HFFc6 (cell line): ENCODE data around the gene TLR2. TPM values are rescaled to one million over a fixed set of nuclear protein-coding genes. Genes with fewer than 3 reads are reported as not detected.

ENCODE experiments used
- DNase-seq: peaks from one replicate; pipeline ENCODE4 v3.0.0-alpha.2; 2018
- H3K27ac Mint-ChIP-seq: 2 replicates; pipeline ENCODE4 v1.8.0; 2020; ENCODE audit warnings: mild to moderate bottlenecking, mixed read lengths
- H3K27me3 Mint-ChIP-seq: 2 replicates; pipeline ENCODE4 v1.8.0; 2021; ENCODE audit warnings: mild to moderate bottlenecking, moderate library complexity, mixed read lengths; ENCODE audit not compliant: insufficient read depth
- H3K36me3 Mint-ChIP-seq: 2 replicates; pipeline ENCODE4 v1.8.0; 2021; ENCODE audit warnings: low read depth, mixed read lengths
- H3K4me1 Mint-ChIP-seq: 2 replicates; pipeline ENCODE4 v1.8.0; 2020; ENCODE audit warnings: low read depth, mixed read lengths
- H3K4me3 Mint-ChIP-seq: 2 replicates; pipeline ENCODE4 v1.8.0; 2020; ENCODE audit warnings: mild to moderate bottlenecking, moderate library complexity, mixed read lengths
- H3K9me3 Mint-ChIP-seq: 2 replicates; pipeline ENCODE4 v1.8.0; 2020; ENCODE audit warnings: mild to moderate bottlenecking, mixed read lengths
- long read RNA-seq: library from polyadenylated mRNA; unstranded; transcript quantifications from one replicate; pipeline ENCODE4 v2.0.0, GENCODE V29; 2019
- total RNA-seq, 6 experiments: library from RNA; stranded (reverse); fragmentation: NEBNext Ultra II Directional; extraction: Animal tissue kit (Norgen Biotek cat#: 25700); gene quantifications; 2 replicates in 1 of 6; 3 replicates in 5 of 6; pipeline ENCODE4 v1.2.3, GENCODE V29; 2021
- TF ChIP-seq, protein P1 (sequence below): fragments of 200-600 bp; sonication (generic); IDR thresholded peaks from 2 replicates; pipeline ENCODE4 v1.5.0; 2021; ENCODE audit warnings: antibody characterized with exemption, mild to moderate bottlenecking

TLR2 gene, protein sequence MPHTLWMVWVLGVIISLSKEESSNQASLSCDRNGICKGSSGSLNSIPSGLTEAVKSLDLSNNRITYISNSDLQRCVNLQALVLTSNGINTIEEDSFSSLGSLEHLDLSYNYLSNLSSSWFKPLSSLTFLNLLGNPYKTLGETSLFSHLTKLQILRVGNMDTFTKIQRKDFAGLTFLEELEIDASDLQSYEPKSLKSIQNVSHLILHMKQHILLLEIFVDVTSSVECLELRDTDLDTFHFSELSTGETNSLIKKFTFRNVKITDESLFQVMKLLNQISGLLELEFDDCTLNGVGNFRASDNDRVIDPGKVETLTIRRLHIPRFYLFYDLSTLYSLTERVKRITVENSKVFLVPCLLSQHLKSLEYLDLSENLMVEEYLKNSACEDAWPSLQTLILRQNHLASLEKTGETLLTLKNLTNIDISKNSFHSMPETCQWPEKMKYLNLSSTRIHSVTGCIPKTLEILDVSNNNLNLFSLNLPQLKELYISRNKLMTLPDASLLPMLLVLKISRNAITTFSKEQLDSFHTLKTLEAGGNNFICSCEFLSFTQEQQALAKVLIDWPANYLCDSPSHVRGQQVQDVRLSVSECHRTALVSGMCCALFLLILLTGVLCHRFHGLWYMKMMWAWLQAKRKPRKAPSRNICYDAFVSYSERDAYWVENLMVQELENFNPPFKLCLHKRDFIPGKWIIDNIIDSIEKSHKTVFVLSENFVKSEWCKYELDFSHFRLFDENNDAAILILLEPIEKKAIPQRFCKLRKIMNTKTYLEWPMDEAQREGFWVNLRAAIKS
- total RNA-seq: not detected
- long read RNA-seq: 0 reads

- Mint-ChIP-seq H3K27ac (no peak within 1 kb of the TSS), H3K36me3 (0 out of 2 replicates have a peak, but pooled peaks cover 3% of the 10 kb centered on the region), H3K4me1 (no peaks in the 10 kb centered on the region), H3K27me3 (peaks cover 26% of the 10 kb centered on the region), H3K4me3 (no peak within 1 kb of the TSS; the same call in 1 of the 2 replicates), H3K9me3 (peaks cover 16% of the 10 kb centered on the region)
- TF ChIP-seq, protein P1, sequence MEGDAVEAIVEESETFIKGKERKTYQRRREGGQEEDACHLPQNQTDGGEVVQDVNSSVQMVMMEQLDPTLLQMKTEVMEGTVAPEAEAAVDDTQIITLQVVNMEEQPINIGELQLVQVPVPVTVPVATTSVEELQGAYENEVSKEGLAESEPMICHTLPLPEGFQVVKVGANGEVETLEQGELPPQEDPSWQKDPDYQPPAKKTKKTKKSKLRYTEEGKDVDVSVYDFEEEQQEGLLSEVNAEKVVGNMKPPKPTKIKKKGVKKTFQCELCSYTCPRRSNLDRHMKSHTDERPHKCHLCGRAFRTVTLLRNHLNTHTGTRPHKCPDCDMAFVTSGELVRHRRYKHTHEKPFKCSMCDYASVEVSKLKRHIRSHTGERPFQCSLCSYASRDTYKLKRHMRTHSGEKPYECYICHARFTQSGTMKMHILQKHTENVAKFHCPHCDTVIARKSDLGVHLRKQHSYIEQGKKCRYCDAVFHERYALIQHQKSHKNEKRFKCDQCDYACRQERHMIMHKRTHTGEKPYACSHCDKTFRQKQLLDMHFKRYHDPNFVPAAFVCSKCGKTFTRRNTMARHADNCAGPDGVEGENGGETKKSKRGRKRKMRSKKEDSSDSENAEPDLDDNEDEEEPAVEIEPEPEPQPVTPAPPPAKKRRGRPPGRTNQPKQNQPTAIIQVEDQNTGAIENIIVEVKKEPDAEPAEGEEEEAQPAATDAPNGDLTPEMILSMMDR: no peak
- DNase-seq: no peak
Observed at GRCh38 chr4:153684182-153684970, at the start of gene TLR2. Gene TLR2 (plus strand): TSS chr4:153684280. CDS start chr4:153702908, 18,628 bp downstream.

DNA sequence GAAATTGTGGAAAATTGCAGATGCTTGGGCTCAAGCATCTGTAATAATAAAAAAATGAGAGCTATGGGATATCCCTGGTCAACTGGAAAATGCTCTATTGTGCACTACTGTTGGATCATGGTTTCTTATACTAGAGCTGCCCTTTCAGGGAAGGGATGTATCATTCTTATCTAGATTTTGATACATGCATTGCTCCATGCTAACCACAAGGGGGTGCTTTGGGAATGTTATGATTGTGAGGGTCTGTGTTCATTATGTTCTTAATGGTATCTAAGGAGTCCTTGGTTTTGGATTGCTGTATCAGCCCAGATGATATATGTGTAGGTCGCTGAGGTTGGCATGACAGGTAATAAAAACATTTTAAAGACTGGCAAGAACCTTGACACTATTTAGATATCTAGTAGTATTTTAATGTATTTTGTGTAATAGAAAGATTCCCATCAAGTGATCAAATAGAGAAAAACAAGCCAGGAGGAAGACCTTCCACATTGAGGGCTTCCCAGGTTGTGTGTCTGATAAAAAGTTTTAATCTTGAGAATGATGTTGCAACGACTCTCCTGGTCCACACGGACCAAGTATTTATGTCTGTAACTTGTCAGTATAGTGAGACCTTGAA is 49.2 kb upstream of the TLR2 start:
- Mint-ChIP-seq H3K27ac (no peak overlapping the region), H3K27me3 (peaks cover 3% of the 10 kb centered on the region; the same call in 1 of the 2 replicates), H3K36me3 (peaks cover 24% of the 10 kb centered on the region), H3K4me3 (no peak overlapping the region), H3K4me1 (no peaks in the 10 kb centered on the region), H3K9me3 (no peaks in the 10 kb centered on the region)
- TF ChIP-seq, protein P1: peak; percentile 85
- DNase-seq: peak; percentile 16

GRCh38 chr4:153635846-153636245 is 48.2 kb upstream of the TLR2 start:
- Mint-ChIP-seq H3K36me3 (peaks cover 15% of the 10 kb centered on the region), H3K4me1 (no peaks in the 10 kb centered on the region), H3K9me3 (no peaks in the 10 kb centered on the region), H3K27me3 (peaks cover 6% of the 10 kb centered on the region; the same call in 1 of the 2 replicates), H3K4me3 (no peak overlapping the region), H3K27ac (no peak overlapping the region)
- DNase-seq: no peak
- TF ChIP-seq, protein P1: no peak

DNA sequence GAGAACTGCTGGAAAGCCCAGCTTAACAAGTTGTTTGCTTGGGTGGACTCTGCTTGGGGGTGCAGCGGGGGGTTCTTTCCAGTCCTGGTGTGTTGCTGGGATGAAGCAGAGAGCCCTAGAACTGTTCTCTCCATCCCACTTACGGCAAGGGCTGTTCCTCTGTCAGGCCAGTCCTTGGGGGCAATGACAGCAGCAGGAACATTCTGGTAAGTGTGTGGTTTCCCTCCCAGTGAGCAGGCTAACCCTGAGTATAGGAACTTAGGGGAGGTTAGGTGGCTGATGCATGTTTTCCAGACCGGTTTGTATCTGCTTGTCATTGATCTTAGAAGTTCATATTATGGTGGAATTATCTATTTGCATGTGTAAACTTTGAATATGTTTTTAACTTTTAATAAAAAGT is 46.9 kb upstream of the TLR2 start:
- 0 out of 2 replicates have a peak, but pooled peaks cover 7% of the 10 kb centered on the region for H3K4me1 Mint-ChIP-seq
- peaks cover 6% of the 10 kb centered on the region; the same call in 1 of the 2 replicates for H3K27me3 Mint-ChIP-seq
- TF ChIP-seq, protein P1: no peak
- no peak overlapping the region for H3K27ac Mint-ChIP-seq
- no peak for DNase-seq
- H3K9me3 Mint-ChIP-seq: no peaks in the 10 kb centered on the region
- H3K36me3 Mint-ChIP-seq: peaks cover 10% of the 10 kb centered on the region; the same call in 1 of the 2 replicates
- H3K4me3 Mint-ChIP-seq: no peak overlapping the region
